Kidney capillary endothelial cell (primary cell): Measurements from ENCODE around the gene EPB41L1.

Source experiments
- DNase-seq: peaks from one replicate; pipeline ENCODE4 v3.0.0-alpha.2; 2018; ENCODE audit warnings: low spot score

EPB41L1 gene

DNA sequence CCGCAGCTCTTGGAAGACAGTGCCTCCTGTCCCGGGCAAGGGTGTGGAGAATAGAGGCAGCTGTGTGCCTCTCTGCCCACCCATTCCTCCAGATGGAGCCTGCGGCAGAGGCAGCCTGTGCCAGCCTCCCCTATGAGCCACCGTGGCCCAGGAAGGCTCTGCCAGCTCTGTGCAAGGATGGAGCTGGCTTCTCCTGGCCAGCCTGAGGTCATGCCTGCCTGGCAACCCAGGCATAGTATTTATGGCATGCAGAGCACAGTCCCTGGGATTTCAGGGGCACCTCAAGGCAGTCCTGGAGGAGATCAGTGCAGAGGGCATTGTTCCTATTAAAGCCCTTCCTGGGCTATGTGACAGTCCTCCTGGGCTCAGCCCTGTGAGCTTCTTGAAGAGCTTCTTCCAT lies 1.5 kb downstream of the EPB41L1 start:
- no peak for DNase-seq

DNA sequence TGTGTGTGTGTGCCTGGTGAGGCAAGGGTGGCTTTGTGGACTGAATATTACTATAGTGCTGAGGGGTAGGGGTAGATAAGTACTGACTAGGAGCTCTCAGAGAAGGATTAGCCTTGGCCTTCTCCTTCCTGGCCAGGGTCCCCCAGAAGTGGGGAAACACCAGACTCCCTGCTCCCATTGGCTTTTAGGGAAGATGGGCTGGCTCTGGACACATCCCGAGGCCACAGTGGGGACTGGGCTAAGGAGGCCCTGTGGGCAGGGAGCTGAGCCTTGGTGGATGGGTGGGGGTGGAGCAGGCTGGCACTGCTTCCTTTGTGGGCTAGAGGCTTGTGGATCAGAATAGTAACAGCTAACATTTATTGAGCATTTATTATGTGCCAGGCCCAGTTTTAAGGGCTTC lies 3.1 kb downstream of the EPB41L1 start:
- DNase-seq: no peak

DNA sequence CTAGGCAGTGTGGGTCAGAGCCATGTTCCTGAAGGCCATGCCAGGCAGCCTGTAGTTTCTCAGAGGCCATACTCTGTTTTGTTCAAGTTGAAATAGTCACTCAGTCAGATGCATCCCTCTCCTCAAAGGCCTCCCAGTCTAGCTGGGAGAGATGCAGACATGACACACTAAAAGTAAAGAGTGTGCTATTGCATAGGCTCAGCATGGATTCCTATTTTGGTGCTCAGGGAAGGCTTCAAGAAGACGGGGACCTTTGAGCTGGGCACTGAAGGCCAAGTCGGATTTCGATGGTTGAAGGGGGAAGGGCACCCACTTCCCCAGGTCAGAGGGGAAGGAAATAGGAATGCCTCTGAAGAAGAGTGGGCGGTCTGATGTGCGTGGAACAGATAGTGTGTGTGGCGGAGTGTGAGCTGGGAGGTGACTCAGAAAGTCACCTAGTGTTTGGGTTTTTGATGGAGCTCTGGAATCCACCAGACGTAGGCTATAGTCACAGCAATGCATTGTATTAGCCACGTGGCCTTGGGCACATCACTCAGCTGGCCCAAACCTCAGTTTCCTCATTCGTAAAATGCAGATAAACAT lies 3.7 kb downstream of the EPB41L1 start:
- DNase-seq: no peak

DNA sequence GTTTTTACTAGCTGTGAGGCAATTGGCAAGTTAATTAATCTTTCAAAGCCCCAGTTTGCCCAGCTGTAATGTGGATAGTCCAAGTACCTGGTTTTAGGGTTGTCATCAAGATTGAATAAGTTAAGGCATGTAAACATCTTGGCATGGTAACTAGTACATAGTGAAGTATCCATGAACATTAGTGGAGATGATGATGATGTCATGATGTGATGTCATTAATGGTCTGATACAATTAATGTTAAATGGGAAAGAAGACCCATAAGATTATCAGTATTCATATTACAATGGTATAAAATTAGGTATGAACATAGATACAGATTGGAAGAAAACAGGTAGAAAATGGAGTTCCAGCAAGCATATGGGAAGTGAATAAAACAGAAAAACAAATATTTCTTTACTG lies 5.3 kb downstream of the EPB41L1 start:
- no peak for DNase-seq

DNA sequence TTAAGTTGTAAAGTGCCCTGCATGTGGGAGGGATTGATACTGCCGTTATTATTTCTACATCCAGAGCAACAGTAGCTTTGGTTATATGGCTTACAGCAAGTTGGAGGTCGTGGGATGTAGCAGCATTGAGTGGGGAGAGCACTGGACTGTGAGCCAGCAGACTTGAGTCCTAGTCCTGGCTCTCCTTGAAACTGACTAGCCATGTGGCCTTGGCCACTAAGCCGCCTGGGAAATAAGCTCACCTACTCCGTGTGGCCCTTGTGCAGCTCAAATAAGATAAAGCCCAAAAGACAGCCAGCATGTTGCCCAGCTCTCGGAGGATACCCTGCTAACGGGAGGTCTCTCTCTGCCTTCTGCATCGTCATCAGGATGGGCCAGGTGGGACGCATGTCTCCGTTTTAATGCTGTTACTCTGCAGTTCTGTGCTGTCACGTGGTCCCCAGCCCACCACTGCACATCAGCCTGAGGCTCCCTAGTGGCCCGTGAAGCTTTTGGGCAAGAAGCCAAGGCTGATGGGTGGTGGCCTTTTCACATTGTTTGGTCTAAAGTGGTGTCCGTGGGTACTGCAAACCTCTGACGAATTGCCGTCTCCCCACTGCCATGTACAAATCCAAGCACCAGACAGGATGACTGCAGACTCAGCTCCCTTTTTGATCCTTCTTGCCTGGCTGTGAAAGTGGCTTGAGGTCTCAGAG lies 7.9 kb downstream of the EPB41L1 start:
- no peak for DNase-seq

DNA sequence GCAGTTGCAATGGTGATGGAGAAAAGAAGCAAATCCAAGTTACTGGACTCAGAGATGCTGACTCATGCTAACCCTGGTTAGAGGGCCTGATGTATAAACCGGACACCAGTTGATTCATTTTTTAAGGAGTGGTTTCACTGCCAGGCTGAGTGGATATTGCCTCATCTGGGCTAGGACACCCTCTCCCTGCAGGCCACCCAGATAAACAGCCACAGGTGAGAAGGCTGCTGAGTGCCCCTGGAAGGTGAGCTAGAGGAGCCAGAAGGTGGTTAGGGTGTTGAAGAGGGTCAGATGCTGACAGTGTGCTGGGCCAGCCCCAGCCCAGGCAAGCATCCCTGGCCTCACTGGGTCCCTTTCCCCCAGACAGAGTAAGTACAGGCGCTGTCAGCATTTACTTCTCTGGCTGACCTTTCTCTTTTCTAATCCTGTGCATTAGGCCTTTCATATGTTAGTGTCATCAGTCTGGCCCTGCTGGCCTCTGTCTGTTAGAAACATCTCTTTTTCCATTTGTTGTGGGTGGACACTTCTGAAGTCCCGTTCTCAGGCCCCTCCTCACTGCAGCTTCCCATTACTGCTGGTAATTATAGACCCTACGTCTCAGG lies 13.5 kb downstream of the EPB41L1 start:
- DNase-seq: no peak

DNA sequence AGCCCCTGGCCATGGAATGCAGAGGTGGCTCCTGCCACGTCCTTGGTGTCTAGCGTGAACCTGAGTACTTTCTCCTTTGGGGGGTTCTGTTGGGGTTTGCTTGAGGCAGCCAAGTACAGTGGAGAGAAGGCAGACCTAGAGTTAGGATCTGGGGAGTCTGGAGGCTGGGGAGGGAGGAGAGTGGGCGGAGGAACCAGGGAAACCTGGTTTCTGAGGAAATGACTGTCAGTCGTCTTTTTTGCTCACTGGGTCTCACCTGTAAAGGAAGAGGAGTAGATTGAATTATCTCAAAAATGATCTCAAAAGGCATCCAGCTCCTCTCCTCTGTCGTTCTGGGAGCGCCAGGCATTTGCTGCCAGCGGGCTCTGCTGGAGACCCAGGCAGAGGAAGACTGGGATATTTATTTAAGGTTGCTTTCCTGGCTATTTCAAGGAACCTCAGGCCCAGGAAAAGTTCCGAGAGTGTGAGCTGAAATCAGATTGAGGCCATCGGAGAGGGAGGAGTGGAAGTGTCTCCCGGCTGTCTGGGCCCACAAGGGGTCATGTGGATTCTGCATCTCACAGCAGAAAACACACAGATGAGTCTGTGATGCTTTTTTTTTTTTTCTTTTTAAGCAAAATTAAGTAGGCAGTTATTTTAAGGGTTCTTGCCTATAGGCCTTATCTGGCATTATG lies 16.1 kb downstream of the EPB41L1 start:
- DNase-seq: no peak

DNA sequence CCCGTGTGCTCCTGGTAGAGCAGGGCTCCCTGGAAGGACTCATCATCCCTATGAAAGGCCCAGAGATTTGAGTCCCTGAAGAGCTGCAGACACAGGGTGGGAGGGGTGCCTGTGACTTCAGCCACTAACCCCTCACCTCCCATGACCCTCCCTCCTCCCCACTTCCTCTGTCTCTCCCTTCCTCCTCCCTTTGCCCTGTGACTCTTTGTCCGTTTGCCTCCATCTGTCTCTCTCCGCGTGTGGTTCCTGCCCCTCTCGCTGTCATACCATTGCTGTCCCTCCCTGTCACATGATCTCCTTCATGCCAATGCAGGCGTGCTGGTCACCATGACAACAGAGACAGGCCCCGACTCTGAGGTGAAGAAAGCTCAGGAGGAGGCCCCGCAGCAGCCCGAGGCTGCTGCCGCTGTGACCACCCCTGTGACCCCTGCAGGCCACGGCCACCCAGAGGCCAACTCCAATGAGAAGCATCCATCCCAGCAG lies 19.0 kb downstream of the EPB41L1 start:
- no peak for DNase-seq

DNA sequence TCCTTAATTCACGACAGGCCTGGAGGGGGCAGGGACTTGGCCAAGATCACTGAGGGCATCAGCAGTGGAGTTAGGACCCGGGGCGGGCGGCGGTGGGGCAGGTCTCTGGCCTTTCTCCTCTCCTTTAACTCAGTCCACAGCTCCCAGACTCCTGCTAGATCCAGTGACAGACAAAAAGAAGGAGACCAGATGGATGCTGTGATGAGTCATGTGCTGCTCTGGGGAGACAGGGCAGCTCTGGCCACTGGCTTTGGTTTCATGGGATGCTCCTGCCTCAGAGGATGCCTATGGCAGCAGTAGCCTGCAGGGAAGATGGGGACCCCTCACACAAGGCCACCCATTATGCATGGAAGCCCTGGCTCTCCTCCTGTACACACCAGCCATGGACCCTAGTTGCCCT lies 20.5 kb downstream of the EPB41L1 start:
- no peak for DNase-seq

DNA sequence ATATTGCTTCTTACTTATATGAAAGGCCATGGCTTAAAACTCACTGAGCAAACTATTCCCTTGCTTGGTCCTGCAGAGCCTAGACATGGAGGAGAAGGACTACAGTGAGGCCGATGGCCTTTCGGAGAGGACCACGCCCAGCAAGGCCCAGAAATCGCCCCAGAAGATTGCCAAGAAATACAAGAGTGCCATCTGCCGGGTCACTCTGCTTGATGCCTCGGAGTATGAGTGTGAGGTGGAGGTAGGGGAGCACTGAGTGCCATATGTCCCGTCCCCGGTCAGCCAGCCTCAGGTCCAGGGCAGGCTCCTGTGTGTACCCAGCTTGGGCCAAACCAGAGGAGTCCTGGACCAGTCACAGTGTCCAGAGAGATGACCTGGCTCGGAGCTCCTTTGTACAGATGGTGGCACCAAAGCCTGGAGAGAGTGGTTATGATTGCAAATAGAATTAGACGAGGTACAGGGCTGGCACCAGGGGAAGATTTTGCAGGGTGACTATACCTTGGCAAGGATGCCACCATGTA lies 21.0 kb downstream of the EPB41L1 start:
- DNase-seq: no peak

DNA sequence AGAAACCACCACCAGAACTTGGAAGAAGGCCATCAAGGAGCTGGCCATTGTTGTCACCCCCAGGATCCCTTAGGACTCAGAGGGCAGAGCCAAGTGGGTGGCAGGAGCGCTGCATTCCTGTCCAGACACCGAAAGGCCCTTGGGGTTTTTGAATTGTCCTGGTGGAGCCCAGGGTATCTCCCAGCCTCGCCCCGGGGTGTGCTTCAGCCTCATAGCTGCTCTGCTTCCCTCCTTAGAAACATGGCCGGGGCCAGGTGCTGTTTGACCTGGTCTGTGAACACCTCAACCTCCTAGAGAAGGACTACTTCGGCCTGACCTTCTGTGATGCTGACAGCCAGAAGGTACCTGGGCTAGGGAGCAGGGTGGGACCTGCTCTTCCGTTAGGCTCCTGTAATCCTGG lies 23.2 kb downstream of the EPB41L1 start:
- no peak for DNase-seq

DNA sequence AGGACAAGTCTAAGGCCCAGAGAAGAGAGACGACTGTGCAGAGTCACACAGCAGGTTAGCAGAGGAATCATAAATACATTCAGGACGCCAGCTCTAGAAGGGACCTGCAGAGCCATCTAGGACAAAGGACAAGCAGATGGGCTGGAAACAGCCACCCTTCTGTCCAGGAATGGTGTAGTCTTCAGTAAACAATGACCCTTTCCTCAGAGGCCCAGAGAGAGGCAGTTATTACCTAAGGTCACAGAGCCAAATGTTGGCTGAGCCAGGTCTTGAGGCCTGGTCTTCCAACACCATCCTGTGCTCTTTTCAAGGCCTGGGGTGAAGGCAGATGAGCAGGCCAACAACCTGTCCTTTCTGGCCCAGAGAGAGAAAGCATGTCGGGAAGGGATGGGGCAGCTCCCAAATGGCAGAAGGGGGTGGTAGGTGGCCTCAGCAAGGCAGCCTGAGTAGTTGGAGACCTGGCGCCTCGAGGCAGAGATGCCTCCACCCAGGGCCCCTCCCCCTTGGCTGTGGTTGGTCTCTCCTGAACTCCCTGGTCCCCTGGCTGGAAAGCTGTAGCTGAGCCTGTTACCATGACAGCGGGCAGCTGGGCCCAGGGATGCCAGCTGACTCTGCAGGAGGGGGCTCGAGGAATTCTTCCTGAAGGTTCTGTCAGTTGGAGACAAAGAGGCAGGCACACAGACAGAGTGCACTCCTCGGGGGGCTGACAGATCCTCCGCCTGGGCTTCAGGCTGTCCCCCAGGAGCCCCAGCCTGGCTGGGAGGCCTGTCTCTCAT lies 24.8 kb downstream of the EPB41L1 start:
- DNase-seq: no peak

DNA sequence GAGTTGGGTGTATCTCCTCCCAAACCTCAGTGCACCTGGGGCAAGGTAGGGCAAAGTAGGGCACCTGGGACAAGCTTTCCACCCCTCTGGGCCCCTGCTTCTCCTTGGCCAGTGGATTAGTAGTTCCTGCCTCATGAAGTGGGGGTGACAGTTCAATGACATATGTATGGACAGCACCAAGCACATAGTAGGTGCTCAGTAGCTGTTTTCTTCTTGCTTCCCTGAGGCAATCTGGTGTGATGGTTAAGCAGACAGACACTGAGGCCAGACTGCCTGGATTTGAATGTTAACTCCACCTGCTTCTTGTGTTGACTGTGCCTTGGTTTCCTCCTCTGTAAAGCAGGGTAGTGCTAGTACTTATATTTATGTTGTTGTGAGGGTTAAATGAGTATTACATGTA lies 25.8 kb downstream of the EPB41L1 start:
- no peak for DNase-seq

DNA sequence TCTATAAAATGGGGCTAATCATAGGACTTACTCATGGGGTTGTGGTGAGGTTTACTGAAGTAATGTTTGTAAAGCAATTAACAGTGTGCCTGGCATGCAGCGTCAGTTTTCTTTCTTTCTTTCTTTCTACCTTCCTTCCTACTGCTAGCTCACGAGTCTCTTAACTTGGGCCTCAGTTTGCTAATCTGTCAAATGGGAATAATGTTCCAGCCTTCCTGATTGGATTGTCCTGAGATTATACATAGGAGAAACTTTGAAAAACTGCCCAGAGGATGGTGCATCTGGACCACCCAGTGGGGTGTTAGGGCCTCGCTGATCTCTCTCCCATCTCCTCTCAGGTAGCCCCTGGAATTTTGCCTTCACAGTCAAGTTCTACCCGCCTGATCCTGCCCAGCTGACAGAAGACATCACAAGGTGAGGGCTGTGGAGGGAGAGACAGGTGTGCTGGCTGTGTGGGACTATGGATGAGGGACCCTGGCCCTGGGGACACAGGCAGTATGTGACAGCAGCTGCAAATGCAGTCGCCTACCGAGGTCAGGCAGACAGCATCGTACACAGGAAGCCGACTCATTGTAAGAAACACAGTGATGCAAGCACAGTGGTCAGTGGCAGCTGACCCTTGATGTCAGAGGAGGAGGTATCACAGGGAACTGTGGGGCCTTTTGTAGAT lies 27.5 kb downstream of the EPB41L1 start:
- DNase-seq: peak; percentile 44

DNA sequence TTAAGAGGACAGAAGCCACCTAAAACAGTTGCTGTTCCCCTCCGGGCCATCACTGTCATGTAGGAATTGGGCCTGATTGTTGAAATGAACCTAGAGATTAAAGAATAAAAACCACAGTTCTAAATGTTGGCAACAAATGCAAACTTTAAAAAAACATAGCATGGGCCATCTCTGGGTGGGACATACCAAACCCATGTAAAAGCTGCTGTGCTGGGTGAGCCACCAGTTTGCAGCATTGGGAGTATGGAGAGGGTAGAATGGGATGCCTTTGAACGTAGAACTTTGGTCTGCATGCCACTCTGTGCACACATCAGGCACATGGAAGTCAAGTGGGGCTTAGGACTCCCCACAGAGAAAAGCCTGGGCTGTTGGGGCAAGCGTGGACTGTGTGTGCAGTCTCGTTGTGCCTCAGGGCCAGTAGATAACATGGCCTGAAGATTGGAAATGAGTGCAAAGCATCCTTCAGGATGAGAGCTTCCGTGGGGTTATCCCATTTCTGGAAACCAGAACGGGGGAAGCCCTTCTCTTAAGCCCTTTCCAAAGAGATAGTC lies 28.1 kb downstream of the EPB41L1 start:
- DNase-seq: no peak

DNA sequence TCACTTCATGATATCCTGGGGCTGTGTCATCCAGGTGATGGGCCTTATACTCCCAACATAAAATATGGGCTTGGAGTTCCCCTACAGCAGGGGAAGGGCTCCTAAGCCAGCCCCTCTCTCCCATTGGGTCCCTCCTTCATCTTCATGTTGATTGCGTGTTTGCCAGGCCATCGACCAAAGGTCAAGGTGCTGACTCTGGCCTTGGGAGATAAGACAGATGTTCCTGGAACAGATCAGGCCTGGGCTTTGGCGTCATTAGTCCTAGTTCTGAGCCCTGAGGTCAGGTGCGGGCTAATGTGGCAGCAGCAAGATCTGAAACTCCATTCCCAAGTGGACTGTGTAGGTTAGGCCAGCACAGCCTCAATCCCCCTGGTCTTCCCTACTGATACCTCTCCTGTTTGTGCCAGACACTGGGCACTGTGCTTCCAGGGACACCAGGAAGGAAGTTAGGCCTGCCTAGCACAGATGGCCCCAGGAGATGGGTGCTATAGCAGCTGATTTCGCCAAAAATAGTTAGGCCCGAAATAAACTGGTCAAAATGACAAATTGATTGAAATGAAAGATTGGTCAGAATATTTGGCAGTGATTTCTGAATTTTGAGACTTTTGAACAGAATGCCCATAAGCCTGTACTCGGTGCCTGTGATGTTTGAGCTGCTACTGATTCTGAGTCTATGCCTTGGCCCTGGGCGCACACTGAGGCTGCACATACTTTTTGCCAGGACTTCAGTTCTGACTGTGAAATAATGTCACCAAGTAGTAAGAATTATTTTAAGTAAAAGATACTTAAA lies 28.8 kb downstream of the EPB41L1 start:
- DNase-seq: no peak

DNA sequence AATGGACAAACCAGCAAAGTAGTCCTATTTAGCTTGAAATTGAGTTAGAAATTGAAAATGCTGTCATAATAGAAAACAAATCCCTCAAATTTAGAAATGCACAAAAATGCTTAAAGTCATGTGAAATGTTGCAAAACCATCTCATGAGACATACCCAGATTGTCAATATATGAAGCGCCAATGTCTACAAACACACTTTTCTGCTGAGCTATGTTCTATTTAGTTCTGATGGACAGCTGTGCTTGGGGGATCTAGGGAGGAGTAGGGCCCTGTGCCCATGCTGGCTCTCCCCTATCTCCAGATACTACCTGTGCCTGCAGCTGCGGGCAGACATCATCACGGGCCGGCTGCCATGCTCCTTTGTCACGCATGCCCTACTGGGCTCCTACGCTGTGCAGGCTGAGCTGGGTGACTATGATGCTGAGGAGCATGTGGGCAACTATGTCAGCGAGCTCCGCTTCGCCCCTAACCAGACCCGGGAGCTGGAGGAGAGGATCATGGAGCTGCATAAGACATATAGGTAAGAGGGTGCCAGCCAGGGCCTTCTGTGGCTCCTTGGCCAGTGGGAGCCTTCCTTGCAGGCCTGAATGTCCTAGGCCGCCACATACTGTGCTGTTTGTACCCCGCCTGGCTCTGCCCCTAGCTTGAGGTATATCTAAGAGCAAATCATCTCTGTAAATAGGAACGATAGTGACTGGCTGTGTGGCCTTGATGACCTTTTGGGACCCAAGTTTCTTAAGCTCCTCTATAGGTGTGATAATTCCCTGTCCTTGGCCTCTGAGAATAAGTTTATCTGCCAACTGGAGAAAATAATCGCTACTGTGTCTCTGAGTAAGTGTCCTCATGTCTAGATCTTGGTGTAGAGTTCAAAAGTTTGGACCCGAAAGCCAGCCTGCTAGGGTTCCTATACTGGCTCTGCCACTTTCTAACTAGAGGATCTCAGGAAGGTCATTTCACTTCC lies 30.6 kb downstream of the EPB41L1 start:
- DNase-seq: no peak

DNA sequence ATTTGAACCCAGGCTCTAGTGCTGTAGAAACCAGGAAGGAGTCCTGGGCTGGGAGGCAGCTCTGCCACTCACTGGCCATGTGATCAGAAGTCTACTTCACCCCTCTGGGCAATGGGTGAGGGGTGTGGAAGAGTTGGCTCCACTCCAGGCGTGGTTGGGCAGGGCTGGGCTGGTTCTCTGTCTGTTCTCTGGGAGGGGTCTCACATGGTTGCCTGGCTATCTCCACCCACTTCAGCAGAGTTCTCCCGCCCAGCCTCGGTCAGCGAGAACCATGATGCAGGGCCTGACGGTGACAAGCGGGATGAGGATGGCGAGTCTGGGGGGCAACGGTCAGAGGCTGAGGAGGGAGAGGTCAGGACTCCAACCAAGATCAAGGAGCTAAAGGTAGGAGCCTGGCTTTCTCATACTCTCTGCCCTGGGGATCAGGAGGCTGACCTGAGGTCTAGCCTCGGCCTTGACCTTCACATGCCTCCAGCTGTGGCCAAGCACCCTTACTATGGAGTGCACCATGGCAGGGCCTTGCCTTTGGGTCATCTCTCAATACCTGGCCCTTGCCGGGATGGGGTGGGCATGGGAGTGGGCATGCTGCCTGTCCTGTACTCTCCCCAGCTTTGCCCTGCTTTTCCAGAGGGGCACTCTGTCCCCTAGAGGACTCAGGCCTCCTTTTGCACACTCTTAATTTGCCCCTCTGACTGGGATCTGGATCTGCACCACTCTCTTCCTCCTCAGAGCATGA lies 39.6 kb downstream of the EPB41L1 start:
- DNase-seq: no peak
